ENCODE results near the gene SHB. TPM values are rescaled to one million over a fixed set of nuclear protein-coding genes. Genes with fewer than 3 reads are reported as not detected.

Gene SHB
- total RNA-seq, 2 experiments from 2014 or later = 1.2 to 1.3 TPM

DNA sequence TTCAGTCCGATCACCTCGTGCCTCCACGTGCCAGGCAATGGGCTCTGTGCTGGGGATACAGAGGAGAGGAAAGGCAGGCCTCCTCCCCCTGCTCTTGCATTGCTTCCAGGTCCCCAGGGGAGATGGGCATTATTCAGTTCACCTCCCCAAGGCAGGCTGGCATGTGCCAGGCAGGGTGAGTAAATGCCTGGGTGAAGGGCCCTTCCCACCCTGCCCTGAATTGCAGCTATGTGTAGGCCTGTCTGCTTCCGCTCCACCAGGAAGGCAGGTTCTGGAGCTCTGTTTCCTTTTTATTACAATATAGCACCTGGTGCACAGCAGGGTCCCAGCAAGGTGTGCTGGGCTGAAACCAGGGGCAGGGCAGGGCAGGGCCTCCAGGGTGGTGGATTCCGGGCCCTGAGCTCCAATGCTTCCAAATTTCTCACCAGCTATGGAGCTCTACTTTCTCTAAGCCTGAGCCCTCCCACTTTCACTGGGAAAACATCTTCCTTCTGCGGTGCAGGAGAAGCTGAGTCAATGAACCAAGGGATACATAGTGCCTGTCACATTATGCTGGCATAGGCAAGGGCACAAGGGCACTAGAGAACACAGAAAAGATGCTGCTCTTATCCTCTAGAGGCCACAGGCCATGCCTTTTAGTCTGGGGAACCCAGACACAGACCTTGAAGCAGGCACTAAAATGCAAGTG lies 42.0 kb downstream of the SHB start:
- intact Hi-C loops (cut with DNase I, micrococcal nuclease) = no loop called here
- CTCF ChIA-PET = interaction anchor here (0.6 kb wide), 1 partner anchor 269 kb away, joined by 3 read pairs; no protein-coding TSS in a partner anchor
- H3K9me3 Mint-ChIP-seq (ENCODE audit: low read depth) = no peaks in the 10 kb centered on the region
- DNase-seq = no peak
- no peak overlapping the region for H3K4me3 Mint-ChIP-seq
- H3K36me3 Mint-ChIP-seq (ENCODE audit: low read depth) = no peaks in the 10 kb centered on the region
- no peak overlapping the region for H3K27ac Mint-ChIP-seq
- H3K4me1 Mint-ChIP-seq = peaks cover 3% of the 10 kb centered on the region
- no peak for ATAC-seq
- POLR2A ChIA-PET = no interaction called here
- H3K27me3 Mint-ChIP-seq = peaks cover 2% of the 10 kb centered on the region

DNA sequence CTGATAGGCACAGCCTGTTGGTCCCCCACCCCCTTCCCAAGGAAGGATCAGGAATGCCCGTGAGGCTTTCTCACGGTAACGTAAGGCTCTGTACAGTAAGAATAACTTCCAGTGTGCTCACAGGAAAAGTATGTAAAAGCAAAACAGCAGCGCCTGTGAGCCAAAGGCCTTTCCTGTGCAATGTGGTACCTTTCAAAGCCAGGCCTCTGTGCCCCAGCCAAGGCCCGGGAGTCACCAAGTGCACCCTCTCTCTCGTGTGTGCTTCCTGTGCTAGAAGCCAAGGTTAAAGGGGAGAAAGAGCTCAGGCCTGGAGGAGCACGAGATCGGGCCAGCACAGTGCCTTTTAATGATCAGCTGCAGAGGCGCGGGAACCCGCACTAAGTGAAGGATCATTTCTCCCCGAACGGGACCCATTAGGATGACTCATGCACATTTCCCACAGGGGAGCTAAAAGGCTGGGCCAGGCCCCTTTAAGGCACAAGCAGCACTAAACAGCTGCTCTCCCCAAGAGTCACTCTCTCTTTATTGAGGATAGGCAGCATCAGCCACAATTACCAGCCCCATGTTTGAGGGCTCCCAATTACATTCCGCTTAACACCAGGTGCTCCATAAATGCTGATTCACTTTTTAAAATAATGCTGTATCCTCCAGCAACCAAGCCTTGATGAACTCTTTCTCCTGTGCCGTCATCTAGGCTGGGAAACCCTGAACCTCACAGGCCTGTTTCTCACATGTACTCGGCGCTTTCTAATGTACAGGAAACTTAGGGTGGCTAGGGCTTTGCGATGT lies 42.8 kb downstream of the SHB start:
- no peak overlapping the region for H3K4me3 Mint-ChIP-seq
- ATAC-seq = no peak
- DNase-seq = no peak
- ChIA-PET CTCF (interaction anchor here (0.5 kb wide), 1 partner anchor 34 kb away, joined by 3 read pairs; no protein-coding TSS in a partner anchor), POLR2A (no interaction called here)
- H3K4me1 Mint-ChIP-seq = peaks cover 3% of the 10 kb centered on the region
- intact Hi-C loops (cut with DNase I, micrococcal nuclease) = no loop called here
- no peaks in the 10 kb centered on the region for H3K36me3 Mint-ChIP-seq (ENCODE audit: low read depth)
- peaks cover 2% of the 10 kb centered on the region for H3K27me3 Mint-ChIP-seq
- H3K27ac Mint-ChIP-seq = no peak overlapping the region
- no peaks in the 10 kb centered on the region for H3K9me3 Mint-ChIP-seq (ENCODE audit: low read depth)

- DNase-seq (no peak), ATAC-seq (no peak)
- H3K27me3 Mint-ChIP-seq = peaks cover 2% of the 10 kb centered on the region
- ChIA-PET CTCF (interaction anchor here (0.5 kb wide), 1 partner anchor 33 kb away, joined by 3 read pairs; no protein-coding TSS in a partner anchor), POLR2A (no interaction called here)
- intact Hi-C loops (cut with DNase I, micrococcal nuclease) = no loop called here
- no peak overlapping the region for H3K4me3 Mint-ChIP-seq
- no peaks in the 10 kb centered on the region for H3K9me3 Mint-ChIP-seq (ENCODE audit: low read depth)
- H3K36me3 Mint-ChIP-seq (ENCODE audit: low read depth) = no peaks in the 10 kb centered on the region
- H3K4me1 Mint-ChIP-seq = peaks cover 2% of the 10 kb centered on the region
- no peak overlapping the region for H3K27ac Mint-ChIP-seq
Measured at GRCh38 chr9:38025166-38025565, 43.9 kb downstream of the SHB start.

DNA sequence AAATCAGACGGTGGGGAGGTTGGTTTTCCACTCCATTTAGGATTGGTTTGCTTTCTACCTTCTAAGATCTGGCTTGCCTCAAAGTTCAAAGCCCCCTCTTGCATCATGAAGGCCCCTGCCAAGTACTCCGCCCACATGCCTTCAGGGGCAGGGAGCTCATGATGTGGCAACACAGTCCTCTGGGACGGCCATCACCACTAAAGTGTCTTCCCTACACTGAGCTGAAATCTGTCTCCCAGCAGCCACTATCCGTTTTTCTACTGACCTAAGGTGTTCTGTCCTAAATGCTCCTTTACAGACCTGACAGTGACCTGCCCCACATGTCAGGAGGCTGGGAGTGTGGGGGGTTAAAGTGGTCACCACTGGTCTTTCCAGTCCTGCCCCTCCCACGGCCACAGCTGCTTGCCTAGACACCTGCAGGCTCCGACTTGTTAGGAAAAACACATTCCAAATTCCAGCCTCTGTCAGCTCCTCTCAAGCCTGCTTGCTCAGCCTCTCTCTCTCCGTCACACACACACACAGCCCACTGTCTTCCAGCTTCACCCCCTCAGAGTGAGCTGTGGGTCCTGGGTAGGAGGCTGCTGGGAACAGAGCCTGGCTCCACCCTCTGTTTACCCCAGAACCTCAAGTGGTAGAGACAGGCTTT lies 44.9 kb downstream of the SHB start:
- ChIA-PET POLR2A (no interaction called here), CTCF (interaction anchor here (0.6 kb wide), 1 partner anchor 43 kb away, joined by 5 read pairs; no protein-coding TSS in a partner anchor)
- no peak overlapping the region for H3K27ac Mint-ChIP-seq
- intact Hi-C loops (cut with DNase I, micrococcal nuclease) = no loop called here
- DNase-seq (no peak), ATAC-seq (no peak)
- no peaks in the 10 kb centered on the region for H3K9me3 Mint-ChIP-seq (ENCODE audit: low read depth)
- H3K36me3 Mint-ChIP-seq (ENCODE audit: low read depth) = no peaks in the 10 kb centered on the region
- no peaks in the 10 kb centered on the region for H3K4me1 Mint-ChIP-seq
- H3K27me3 Mint-ChIP-seq = peaks cover 2% of the 10 kb centered on the region
- H3K4me3 Mint-ChIP-seq = no peak overlapping the region

DNA sequence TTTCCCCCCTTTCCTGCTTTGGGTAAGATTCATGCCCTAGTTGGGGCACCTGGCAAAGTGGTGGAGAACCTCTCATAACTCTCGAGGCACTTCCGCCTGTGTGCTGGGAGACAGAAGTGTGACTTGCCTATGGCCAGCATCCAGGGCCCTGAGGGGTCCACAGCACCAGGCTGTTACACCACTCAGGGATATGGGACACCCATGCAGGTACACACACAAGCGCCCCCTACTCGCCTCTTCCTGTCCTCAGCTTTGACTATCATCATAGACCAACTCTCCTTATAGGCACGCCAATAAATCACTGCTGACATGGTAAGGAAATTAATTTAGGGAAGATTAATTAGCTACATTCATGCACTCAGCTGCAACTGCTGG lies 45.4 kb downstream of the SHB start:
- Mint-ChIP-seq H3K27me3 (peaks cover 2% of the 10 kb centered on the region), H3K4me1 (no peaks in the 10 kb centered on the region), H3K9me3 (ENCODE audit: low read depth) (no peaks in the 10 kb centered on the region), H3K4me3 (no peak overlapping the region), H3K36me3 (ENCODE audit: low read depth) (no peaks in the 10 kb centered on the region), H3K27ac (no peak overlapping the region)
- no peak for ATAC-seq
- ChIA-PET CTCF (no interaction called here), POLR2A (no interaction called here)
- intact Hi-C loops (cut with DNase I, micrococcal nuclease) = no loop called here
- no peak for DNase-seq

- no peaks in the 10 kb centered on the region for H3K4me1 Mint-ChIP-seq
- ATAC-seq (no peak), DNase-seq (no peak)
- H3K36me3 Mint-ChIP-seq (ENCODE audit: low read depth) = no peaks in the 10 kb centered on the region
- H3K9me3 Mint-ChIP-seq (ENCODE audit: low read depth) = no peaks in the 10 kb centered on the region
- CTCF ChIA-PET = no interaction called here
- POLR2A ChIA-PET = no interaction called here
- intact Hi-C loops (cut with DNase I, micrococcal nuclease) = no loop called here
- H3K4me3 Mint-ChIP-seq = no peak overlapping the region
- peaks cover 2% of the 10 kb centered on the region for H3K27me3 Mint-ChIP-seq
- H3K27ac Mint-ChIP-seq = no peak overlapping the region
Measured at GRCh38 chr9:38022995-38023394, 46.0 kb downstream of the SHB start.

DNA sequence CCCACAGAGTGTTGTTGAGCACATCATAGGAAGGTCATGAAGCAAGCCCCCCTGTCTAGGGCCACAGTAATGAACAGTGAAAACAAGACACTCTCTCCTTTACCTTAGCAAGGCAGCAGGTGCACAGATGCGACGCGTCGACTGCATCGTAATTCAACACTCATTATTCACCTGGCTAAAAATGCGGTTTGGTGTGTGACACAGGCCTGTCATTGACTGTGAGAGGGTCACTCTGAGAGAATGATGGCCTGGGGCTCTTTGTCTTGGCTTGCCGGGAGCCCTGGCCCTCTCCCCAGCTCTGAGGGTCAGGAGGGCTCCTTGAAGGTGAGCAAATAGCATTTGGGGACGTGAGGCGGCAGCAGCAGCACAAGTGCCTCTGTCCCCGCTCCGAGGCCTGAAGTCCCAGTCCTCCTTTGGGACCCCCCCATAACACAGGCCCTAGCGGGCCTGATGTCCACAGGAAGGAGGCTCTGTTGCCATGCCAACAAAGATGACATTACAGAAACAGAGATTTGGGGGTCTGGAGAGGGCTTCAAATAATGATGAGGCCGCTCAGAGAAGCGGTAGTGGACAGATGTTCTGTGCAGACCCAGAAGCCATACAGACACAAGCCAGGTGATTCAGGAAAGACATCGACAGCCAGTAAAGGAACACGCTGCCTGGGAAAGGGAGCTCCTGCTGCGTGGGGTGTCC lies 46.7 kb downstream of the SHB start:
- ChIA-PET CTCF (no interaction called here), POLR2A (no interaction called here)
- intact Hi-C loops (cut with DNase I, micrococcal nuclease) = no loop called here
- H3K4me1 Mint-ChIP-seq = no peaks in the 10 kb centered on the region
- H3K9me3 Mint-ChIP-seq (ENCODE audit: low read depth) = no peaks in the 10 kb centered on the region
- no peak for ATAC-seq
- peaks cover 2% of the 10 kb centered on the region for H3K27me3 Mint-ChIP-seq
- no peak for DNase-seq
- no peak overlapping the region for H3K27ac Mint-ChIP-seq
- no peaks in the 10 kb centered on the region for H3K36me3 Mint-ChIP-seq (ENCODE audit: low read depth)
- H3K4me3 Mint-ChIP-seq = no peak overlapping the region

- Mint-ChIP-seq H3K4me1 (no peaks in the 10 kb centered on the region), H3K27ac (no peak overlapping the region), H3K4me3 (no peak overlapping the region), H3K36me3 (ENCODE audit: low read depth) (no peaks in the 10 kb centered on the region), H3K27me3 (peaks cover 2% of the 10 kb centered on the region), H3K9me3 (ENCODE audit: low read depth) (no peaks in the 10 kb centered on the region)
- ChIA-PET CTCF (interaction anchor here (0.5 kb wide), 1 partner anchor 11 kb away, joined by 3 read pairs; no protein-coding TSS in a partner anchor), POLR2A (no interaction called here)
- DNase-seq (no peak), ATAC-seq (no peak)
- intact Hi-C loops (cut with DNase I, micrococcal nuclease) = no loop called here
Measured at GRCh38 chr9:38020151-38021076, 48.6 kb downstream of the SHB start.

DNA sequence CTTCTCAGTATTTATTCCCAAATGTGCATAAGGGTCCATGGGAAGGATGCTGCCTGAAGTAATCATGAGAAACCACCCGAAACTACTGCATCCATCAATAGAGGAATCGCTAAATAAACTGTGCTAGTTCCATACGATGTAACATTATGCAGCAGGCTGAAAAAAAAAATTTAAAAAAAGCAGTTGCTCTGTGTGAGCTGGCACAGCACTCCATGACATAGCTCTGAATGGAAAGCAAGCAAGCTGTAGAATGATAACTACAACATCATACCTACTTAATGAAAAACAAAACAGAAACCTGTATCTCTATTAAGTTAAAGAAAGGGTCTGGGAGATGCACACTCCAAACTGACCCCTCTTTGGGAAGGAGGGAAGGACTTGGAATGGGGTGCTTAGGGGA lies 49.3 kb downstream of the SHB start:
- Mint-ChIP-seq H3K9me3 (ENCODE audit: low read depth) (no peaks in the 10 kb centered on the region), H3K36me3 (ENCODE audit: low read depth) (no peaks in the 10 kb centered on the region), H3K27ac (no peak overlapping the region), H3K27me3 (peaks cover 2% of the 10 kb centered on the region), H3K4me3 (no peak overlapping the region), H3K4me1 (no peaks in the 10 kb centered on the region)
- ChIA-PET POLR2A (no interaction called here), CTCF (interaction anchor here (0.5 kb wide), 1 partner anchor 11 kb away, joined by 3 read pairs; no protein-coding TSS in a partner anchor)
- ATAC-seq = no peak
- DNase-seq = no peak
- intact Hi-C loops (cut with DNase I, micrococcal nuclease) = no loop called here

GRCh38 chr9:38018958-38019602 lies 49.9 kb downstream of the SHB start:
- Mint-ChIP-seq H3K9me3 (ENCODE audit: low read depth) (no peaks in the 10 kb centered on the region), H3K27me3 (no peaks in the 10 kb centered on the region), H3K36me3 (ENCODE audit: low read depth) (no peaks in the 10 kb centered on the region), H3K27ac (no peak overlapping the region), H3K4me3 (no peak overlapping the region), H3K4me1 (no peaks in the 10 kb centered on the region)
- intact Hi-C loops (cut with DNase I, micrococcal nuclease) = no loop called here
- ChIA-PET CTCF (no interaction called here), POLR2A (no interaction called here)
- DNase-seq (no peak), ATAC-seq (no peak)

Measured in activated CD4-positive, alpha-beta T cell treated with anti-CD3 and anti-CD28 coated beads for 36 hours (primary cell).